Stimulated activated naive CD8-positive, alpha-beta T cell treated with anti-CD3 and anti-CD28 coated beads, Interleukin-15, Interleukin-2, amounts not matched to agents 100 U/mL and 50 U/mL, for 24 hours (primary cell): ENCODE data around the gene DYSF.
"Not testable (repeated sequence)": the region's sequence is repeated elsewhere in the genome, so short reads cannot be mapped to it uniquely, and the experiment has no call there.

Source experiments
- ATAC-seq: fragments of 150-1000 bp; cut with Tn5 transposase; one replicate; pipeline ENCODE4 v1.10.0; 2021
- DNase-seq: peaks from one replicate; pipeline ENCODE4 v3.0.0; 2021

DYSF gene

DNA sequence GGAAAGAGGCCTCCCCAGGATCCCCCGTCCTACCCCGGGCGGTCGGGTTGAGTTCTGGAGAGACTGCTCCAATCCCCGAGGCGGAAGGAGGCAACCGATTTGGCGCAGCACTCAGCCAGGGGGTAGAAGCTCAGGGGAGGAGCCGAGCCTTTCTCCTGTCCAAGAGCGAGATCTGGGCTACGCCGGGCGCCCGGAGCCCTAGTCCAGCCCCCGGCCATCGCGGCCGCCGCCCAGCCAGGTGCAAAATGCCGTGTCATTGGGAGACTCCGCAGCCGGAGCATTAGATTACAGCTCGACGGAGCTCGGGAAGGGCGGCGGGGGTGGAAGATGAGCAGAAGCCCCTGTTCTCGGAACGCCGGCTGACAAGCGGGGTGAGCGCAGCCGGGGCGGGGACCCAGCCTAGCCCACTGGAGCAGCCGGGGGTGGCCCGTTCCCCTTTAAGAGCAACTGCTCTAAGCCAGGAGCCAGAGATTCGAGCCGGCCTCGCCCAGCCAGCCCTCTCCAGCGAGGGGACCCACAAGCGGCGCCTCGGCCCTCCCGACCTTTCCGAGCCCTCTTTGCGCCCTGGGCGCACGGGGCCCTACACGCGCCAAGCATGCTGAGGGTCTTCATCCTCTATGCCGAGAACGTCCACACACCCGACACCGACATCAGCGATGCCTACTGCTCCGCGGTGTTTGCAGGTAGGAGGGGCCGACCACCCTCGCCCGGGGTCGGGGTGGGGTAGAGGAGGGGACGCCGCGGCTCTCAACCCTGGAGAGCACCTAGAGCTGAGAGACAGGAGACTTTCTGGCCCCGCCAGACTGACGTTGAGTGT is at the start of gene DYSF:
Gene DYSF (plus strand): TSS at position 158 of the 817 bp plus-strand sequence.
- peak; percentile 20 for ATAC-seq
- no peak for DNase-seq

- ATAC-seq: no peak
Observed at GRCh38 chr2:71409611-71410010, 43.8 kb upstream of the DYSF start.

GRCh38 chr2:71410696-71411095 is 42.7 kb upstream of the DYSF start:
- ATAC-seq: no peak

More at GRCh38 chr2:71409611-71410010, 43.8 kb upstream of the DYSF start:
- no peak for DNase-seq

GRCh38 chr2:71416866-71417265 is 36.5 kb upstream of the DYSF start:
- ATAC-seq, DNase-seq: not testable (repeated sequence)

More at GRCh38 chr2:71410696-71411095, 42.7 kb upstream of the DYSF start:
- DNase-seq: no peak

- DNase-seq (no peak), ATAC-seq (no peak)
Observed at GRCh38 chr2:71417300-71418202, 35.8 kb upstream of the DYSF start.

- ATAC-seq (no peak), DNase-seq (no peak)
Observed at GRCh38 chr2:71419145-71419544, 34.2 kb upstream of the DYSF start.

DNA sequence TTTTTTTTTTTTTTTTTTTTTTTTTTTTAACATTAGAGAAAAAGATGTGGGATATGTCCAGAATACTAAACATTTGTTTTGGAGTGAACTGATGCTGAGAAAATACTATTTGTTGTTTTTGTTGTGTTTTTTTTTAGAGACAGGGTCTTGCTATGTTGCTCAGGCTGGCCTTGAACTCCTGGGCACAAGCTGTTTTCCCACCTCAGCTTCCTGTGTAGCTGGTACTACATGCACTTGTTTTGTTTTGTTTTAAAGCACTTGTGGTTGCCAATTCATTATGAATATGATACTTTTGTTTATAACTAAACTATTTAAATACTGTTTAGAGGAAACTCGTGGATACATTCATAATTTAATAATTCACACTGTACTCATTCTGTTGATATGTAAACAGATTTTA is 33.4 kb upstream of the DYSF start:
- ATAC-seq: no peak
- DNase-seq: no peak

- DNase-seq (no peak), ATAC-seq (no peak)
Observed at GRCh38 chr2:71422786-71423185, 30.6 kb upstream of the DYSF start.

DNA sequence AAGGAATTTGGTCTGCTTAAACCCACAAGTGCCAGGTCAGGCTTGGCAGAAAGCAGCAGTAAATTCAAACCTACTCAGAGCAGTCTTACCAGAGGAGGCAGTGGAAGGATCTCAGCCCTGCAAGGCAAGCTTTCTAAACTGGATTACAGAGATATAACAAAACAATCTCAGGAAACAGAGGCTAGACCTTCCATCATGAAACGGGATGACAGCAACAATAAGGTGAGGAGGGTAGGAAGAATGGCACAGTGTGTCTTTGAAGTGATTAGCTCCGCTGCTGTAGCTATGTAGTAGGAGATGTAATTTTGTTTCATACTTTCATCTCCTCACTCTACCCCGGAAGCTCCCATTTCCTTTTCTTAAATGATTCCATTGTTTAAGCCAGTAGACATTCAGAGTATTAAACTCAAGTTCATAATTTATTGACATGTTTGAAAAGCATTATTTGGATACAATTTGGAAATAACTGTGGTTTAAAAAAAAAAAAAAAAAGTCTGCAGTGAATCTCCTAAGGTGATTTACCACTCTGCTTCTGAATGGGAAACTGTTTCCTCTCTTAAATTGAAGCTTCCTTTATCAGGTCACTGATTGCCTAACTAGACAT is 29.4 kb upstream of the DYSF start:
- DNase-seq: no peak
- ATAC-seq: no peak

GRCh38 chr2:71426721-71427120 is 26.6 kb upstream of the DYSF start:
- no peak for DNase-seq
- ATAC-seq: no peak

DNA sequence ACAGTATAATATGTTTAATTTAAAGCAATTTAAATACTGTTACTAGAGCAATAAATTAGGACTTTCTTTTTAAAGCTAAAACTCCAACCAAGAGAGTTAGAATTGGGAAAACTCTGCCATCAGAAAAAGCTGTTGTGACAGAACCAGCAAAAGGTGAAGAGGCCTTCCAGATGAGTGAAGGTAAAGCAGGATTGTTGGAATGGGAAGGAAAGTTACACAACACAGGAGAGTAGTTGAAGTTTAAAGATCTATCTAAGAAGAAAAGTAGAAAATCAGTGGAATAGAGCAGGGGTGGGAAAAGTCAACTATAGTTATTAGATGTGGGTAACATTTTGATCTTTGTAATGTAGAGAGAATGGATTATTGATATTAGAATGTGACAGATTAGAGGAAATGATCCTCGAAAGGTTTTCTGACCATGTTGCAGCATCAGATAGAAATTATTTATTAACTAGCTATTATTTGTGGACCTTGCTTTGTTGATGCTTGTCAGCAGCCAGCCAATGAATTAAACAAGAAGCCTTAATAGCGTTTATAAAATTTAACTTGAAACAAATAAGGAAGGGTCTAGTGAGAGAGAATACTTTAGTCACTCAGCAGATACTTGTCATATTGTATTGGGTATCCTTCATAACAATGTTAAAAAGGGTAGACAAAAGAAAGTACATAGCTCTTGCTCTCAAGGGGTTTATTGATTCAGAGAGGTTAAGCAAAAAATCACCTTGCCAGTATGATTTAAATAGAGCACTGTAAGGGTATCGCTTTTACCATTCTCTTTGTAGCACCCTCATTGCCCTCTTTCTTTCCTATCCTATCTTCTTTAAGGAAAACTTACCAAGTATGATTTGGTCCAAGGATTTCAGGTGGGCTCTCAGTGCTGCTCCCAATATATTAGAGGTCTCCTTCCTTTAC is 24.6 kb upstream of the DYSF start:
- ATAC-seq: no peak
- no peak for DNase-seq

- ATAC-seq, DNase-seq: not testable (repeated sequence)
Observed at GRCh38 chr2:71445142-71445541, 8.2 kb upstream of the DYSF start.

DNA sequence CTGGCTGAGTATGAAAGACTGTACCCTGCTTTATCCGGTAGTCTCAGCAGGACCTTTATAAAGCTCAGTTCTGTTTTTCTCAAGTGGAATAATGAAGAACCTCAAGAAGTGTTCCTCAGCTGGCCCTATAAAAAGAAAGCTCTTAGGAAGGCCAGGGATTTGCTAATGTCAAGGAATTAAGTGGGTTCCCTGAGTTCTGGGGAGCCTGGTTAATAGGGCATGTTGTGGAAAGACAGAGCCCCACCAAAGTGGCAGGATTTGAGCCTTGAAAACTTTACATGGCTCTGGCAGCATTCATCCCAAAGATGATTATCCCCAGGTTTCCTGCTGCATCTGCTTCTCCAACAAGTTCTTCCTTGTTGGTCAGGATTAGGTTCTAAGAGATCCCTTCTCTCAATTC is 6.9 kb upstream of the DYSF start:
- ATAC-seq (no peak), DNase-seq (no peak)

DNA sequence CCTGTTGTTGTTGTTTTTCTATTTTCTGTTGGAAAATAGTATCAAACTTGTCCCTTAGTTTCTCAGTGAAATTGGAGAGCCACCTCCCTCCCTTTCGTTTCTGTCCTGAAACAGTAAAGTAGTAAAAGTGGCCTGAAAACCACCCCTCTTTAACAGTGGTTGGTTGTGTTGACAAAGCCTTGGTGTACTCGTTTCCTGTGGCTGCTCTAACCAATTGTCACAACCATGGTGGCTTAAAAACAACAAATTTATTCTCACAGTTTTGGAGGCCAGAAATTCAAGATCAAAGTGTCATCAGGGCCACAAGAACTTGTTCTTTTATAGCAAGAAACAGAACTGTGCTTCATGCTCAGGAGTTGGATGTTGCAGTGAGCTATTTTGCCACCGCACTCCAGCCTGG is 4.0 kb upstream of the DYSF start:
- ATAC-seq (no peak), DNase-seq (no peak)

- DNase-seq: no peak
- no peak for ATAC-seq
Observed at GRCh38 chr2:71451705-71452104, 1.7 kb upstream of the DYSF start.

DNA sequence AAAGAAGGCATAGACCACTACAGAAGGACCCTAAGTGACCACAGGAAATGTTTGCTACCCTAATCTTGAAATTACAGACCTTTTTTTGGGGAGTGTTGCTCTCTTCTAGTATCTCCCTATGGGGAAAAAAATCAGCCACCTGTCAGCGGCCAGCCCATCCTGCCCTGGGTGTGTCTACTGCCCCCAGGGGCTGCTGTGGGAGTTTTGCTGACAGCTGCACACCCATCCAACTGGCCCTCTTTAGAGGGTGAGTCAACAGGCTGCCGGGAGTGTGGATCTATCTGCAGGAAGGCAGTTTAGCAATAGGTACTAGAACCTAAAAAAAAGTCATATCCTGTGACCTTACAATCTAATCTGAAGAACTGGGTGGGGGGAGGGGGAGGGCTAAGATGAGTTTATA is 796 bp upstream of the DYSF start:
- ATAC-seq: peak; percentile 69
- DNase-seq: peak; percentile 37

DNA sequence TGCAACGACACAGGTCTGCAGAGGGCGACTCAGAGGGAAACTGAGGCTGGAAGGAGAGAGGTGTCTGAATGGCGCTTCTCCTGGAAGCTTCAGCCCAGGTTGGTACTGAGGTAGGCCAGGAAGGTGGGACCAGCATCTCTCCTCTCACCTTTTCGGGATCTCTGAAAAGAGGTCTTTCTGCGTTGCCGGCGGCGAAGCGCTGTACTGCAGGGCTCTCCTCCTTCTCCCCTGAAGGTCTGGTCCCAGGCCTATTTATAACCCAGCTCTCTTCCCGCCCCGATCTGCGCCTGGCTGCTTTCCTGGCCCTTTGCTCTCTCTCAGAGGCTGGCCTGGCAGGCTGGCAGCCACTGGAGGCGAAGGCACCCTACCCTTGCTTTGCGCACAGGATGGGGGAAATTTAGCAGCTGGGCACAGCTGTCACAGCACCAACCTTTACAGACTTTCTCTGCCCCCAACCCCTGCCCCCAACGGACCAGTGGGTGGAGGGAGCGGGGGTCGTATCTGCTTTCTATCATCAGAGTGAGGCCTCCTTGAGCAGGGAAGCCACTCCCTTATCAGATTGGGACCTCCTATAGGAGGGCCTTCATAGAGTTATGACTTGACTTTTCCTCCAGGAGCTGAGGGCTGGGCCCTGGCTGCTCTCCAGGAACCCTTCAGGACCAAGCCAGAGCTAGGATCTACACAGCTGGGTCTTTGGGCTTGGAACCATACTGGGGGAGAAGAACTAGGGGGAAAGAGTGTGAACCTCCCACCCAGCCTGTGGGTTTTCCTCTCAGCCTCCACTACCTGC is 1.1 kb downstream of the DYSF start:
- no peak for DNase-seq
- no peak for ATAC-seq

- DNase-seq (no peak), ATAC-seq (no peak)
Observed at GRCh38 chr2:71455011-71455740, 1.8 kb downstream of the DYSF start.

GRCh38 chr2:71455741-71456569 is 2.6 kb downstream of the DYSF start:
- ATAC-seq: no peak
- DNase-seq: no peak
